ENCODE results near the gene GABPB2.

The GABPB2 gene

GRCh38 chr1:151070474-151071276 lies at the start of gene GABPB2:
Gene GABPB2, plus strand, starts transcription at chr1:151070761. Its CDS starts 17,429 bp downstream, at chr1:151088190.
- DNase-seq = peak; percentile 96

- DNase-seq = peak; percentile 74
Observed at GRCh38 chr1:151024540-151025146, 45.9 kb upstream of the GABPB2 start.

GRCh38 chr1:151026460-151026859 lies 44.1 kb upstream of the GABPB2 start:
- no peak for DNase-seq

- no peak for DNase-seq
Observed at GRCh38 chr1:151032164-151032563, 38.4 kb upstream of the GABPB2 start.

GRCh38 chr1:151035167-151035566 lies 35.4 kb upstream of the GABPB2 start:
- DNase-seq = no peak

GRCh38 chr1:151036356-151036755 lies 34.2 kb upstream of the GABPB2 start, which contains the start of gene BNIPL:
Gene BNIPL, plus strand, starts transcription at chr1:151036586. Its CDS starts 140 bp downstream, at chr1:151036726.
- DNase-seq = no peak

- DNase-seq = no peak
Observed at GRCh38 chr1:151037032-151037431, 33.5 kb upstream of the GABPB2 start.

- DNase-seq = no peak
Observed at GRCh38 chr1:151039521-151039920, 31.0 kb upstream of the GABPB2 start.

GRCh38 chr1:151043163-151043562 lies 27.4 kb upstream of the GABPB2 start:
- DNase-seq = no peak

GRCh38 chr1:151047591-151047924 lies 23.0 kb upstream of the GABPB2 start, which contains the start of gene C1orf56:
Gene C1orf56, plus strand, starts transcription at chr1:151047751. Its CDS starts 97 bp downstream, at chr1:151047848.
- peak; percentile 86 for DNase-seq

- peak; percentile 81 for DNase-seq
Observed at GRCh38 chr1:151047925-151048644, 22.5 kb upstream of the GABPB2 start.

GRCh38 chr1:151048645-151049032 lies 21.9 kb upstream of the GABPB2 start:
- DNase-seq = no peak

- DNase-seq = no peak
Observed at GRCh38 chr1:151049458-151049857, 21.1 kb upstream of the GABPB2 start.

- no peak for DNase-seq
Observed at GRCh38 chr1:151050051-151050688, 20.4 kb upstream of the GABPB2 start.

- DNase-seq = no peak
Observed at GRCh38 chr1:151051356-151052009, 19.1 kb upstream of the GABPB2 start.

GRCh38 chr1:151054971-151055547 lies 15.5 kb upstream of the GABPB2 start:
- DNase-seq = no peak

- no peak for DNase-seq
Observed at GRCh38 chr1:151055581-151055980, 15.0 kb upstream of the GABPB2 start.

- no peak for DNase-seq
Observed at GRCh38 chr1:151056149-151056548, 14.4 kb upstream of the GABPB2 start.

- peak; percentile 74 for DNase-seq
Observed at GRCh38 chr1:151058692-151059091, 11.9 kb upstream of the GABPB2 start.

GRCh38 chr1:151059109-151060006 lies 11.2 kb upstream of the GABPB2 start, which contains the start of gene CDC42SE1:
Gene CDC42SE1, minus strand, starts transcription at chr1:151059622. Its CDS starts 3,892 bp downstream, at chr1:151055730.
- DNase-seq = peak; percentile 92

All from femur (tissue), 1 donor.